NCI-H2227 (cell line): ENCODE data around the gene OASL.
"Not testable (repeated sequence)": the region's sequence is repeated elsewhere in the genome, so short reads cannot be mapped to it uniquely, and the experiment has no call there.

Source experiments
- DNase-seq: peaks from one replicate; lab custom pipeline; 2025; ENCODE audit not compliant: unreplicated experiment; lab: John Stamatoyannopoulos, UW

Gene OASL

GRCh38 chr12:121059031-121059898 lies 20.2 kb upstream of the OASL start:
- no peak for DNase-seq

GRCh38 chr12:121057794-121058193 lies 18.7 kb upstream of the OASL start:
- DNase-seq: no peak

DNA sequence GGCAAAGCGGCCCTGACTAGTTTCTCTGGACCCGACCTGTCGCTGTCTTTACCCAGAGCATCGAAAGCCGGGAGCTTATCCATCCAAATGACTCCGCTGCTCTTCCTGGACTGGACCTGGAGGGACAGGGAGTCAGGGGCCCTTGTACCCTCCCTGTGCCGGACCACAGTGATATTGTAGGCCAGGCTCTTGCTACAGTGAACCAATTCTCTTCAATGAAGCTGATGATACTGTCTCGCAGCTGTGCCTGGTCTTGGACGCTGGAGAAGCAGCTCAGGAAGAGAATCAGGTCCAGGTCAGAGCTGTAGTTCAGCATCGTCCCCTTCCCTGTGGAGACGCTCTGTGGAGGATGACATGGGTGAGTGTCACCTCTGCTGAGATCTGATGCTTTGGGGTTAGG lies 14.7 kb upstream of the OASL start:
- no peak for DNase-seq

DNA sequence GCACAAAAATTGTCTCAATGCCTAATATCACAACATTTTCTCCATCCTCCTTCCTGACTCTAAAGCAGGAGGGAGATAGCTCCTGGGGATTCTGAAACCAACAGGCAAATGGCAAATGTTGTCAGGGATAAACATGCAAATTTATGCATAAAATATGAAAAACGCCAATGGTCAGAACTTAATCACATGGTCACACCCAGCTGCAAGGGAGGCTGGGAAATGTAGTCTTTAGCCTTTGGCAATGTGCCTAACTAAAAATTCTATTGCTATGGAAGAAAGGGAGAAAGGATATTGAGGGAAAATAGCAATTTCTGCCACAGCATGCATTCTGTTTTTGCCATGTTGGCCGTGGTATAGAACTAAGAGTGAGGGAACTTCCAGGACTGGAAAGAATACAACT lies 11.7 kb upstream of the OASL start:
- peak; percentile 13 for DNase-seq

DNA sequence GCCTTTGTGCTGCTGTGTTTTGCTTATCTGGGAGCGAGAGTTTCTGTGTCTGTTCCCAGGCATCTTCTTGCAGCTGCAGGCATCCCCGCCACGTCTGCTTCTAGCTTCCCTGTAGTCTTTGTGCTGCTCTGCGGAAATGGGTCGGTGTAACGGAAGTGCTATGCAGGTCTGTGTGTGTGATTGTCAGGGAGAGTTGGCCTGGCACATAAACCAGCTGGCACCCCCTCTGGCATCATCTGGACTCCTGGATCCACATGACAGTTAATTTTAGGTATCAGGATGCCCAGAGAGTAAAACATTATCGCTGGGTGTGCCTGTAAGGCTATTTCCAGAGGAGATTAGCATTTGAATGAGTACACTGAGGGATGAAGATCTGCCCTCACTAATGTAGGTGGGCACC lies 9.4 kb upstream of the OASL start:
- DNase-seq: no peak

- not testable (repeated sequence) for DNase-seq
Observed at GRCh38 chr12:121047400-121047799, 8.4 kb upstream of the OASL start.

GRCh38 chr12:121043067-121043466 lies 4.0 kb upstream of the OASL start:
- DNase-seq: no peak

- no peak for DNase-seq
Observed at GRCh38 chr12:121036810-121037326, 2.2 kb downstream of the OASL start.

DNA sequence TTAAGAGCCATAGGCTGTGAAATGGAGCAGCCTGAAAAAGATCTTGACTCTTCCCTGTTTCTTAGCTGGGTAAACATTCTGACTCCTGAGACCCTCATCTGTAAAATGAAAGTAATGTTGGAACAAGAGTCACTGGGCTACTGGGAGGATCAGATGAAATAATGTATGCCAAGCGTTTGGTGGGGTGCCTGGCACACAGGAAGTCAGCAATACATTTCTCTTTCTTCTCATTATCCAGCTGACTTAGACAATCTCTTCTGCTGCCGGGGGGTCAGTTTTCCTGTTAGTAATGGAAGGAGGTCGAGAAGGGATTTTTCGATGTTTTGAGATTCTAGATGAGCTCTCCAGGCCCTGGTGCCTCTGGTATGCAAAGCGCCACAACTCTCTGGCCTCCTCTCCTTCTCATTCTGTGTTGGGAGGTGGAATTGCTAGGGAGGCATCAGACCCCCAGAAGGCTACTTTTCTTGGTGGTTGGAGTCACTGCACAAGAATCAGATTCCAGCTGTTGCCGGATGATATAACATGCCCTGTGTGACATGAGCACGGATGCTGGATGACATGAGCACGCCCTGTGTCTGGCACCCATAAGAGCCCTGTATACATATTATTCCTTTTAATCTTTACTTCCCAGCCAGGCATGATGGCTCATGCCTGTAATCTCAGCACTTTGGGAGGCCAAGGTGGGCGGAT lies 4.3 kb downstream of the OASL start:
- DNase-seq: no peak

GRCh38 chr12:121033625-121034349 lies 5.3 kb downstream of the OASL start:
- no peak for DNase-seq

- DNase-seq: no peak
Observed at GRCh38 chr12:121030576-121031212, 8.4 kb downstream of the OASL start.

- no peak for DNase-seq
Observed at GRCh38 chr12:121026274-121027045, 12.6 kb downstream of the OASL start.

GRCh38 chr12:121025442-121026226 lies 13.4 kb downstream of the OASL start:
- no peak for DNase-seq

- no peak for DNase-seq
Observed at GRCh38 chr12:121023799-121024198, 15.2 kb downstream of the OASL start.

GRCh38 chr12:121022713-121023112 lies 16.3 kb downstream of the OASL start:
- DNase-seq: no peak

DNA sequence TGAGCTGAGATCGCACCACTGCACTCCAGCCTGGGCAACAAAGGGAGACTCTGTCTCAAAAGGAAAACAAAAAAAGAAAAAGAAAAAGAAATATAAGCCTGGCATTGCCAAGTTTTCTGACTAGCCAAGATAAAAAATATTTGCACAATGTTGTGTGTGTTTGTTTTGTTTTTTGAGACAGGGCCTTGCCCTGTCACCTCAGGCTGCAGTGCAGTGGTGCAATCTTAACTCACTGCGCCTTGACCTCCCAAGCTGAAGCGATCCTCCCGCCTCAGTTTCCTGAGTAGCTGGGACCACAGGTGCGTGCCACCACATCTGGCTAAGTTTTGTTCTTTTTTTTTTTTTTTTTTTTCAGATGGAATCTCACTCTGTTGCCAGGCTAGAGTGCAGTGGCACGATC lies 17.3 kb downstream of the OASL start:
- DNase-seq: no peak

- no peak for DNase-seq
Observed at GRCh38 chr12:121018860-121019617, 20.0 kb downstream of the OASL start.

DNA sequence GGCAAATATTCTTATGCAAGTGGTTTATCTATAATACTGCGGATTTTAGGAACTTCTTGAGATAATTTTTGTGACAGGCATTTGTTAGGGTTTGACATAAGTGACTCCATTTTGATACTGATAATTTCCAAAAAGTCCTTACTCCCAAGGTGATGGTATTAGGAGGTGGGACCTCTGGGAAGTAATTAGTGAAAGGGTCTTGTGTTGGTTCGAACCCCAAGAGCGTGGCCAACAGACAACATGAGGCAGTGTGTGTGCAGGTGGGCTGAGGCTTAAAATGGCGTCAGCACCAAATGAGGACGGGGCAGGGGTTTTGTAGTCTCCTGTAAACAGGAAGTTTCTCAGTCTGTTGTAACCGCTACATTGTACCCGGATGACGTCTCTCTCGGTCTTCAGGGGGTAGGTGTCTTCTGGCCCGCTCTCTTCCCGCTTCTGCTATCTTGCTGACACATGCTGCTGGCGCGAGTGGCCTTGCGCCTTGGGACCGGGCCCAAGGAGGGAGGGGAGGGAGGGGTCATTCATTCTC lies 21.0 kb downstream of the OASL start:
- DNase-seq: no peak
